Tibial nerve (tissue), 4 donors: ENCODE results near the gene SUSD4. TPM values are rescaled to one million over a fixed set of nuclear protein-coding genes. Genes with fewer than 3 reads are reported as not detected.
"Not testable (repeated sequence)": the region's sequence is repeated elsewhere in the genome, so short reads cannot be mapped to it uniquely, and the experiment has no call there.

Source experiments
- DNase-seq, 2 donors: peaks; one replicate each; pipeline ENCODE4 v3.0.0-alpha.2; 2019; ENCODE audit warnings: low spot score in 2 of 2
- H3K27ac ChIP-seq, 4 donors: fragments of 200-600 bp; sonication (generic) in 3 of 4; one replicate each; pipeline ENCODE4 v1.5.1; 2017 to 2019; ENCODE audit warnings: mild to moderate bottlenecking in 1 of 4
- H3K27me3 ChIP-seq, 2 donors: fragments of 200-600 bp; sonication (generic) in 1 of 2; one replicate each; pipeline versions ENCODE4 v1.5.1 to v1.6.0; 2017 to 2019
- H3K36me3 ChIP-seq, 3 donors: fragments of 200-600 bp; sonication (generic); one replicate each; pipeline ENCODE4 v1.5.1; 2018 to 2019
- H3K4me1 ChIP-seq, 4 donors: fragments of 200-600 bp; sonication (generic) in 3 of 4; one replicate each; pipeline ENCODE4 v1.5.1; 2017 to 2019
- H3K4me3 ChIP-seq, 4 donors: fragments of 200-600 bp; sonication (generic) in 3 of 4; one replicate each; pipeline ENCODE4 v1.5.1; 2017 to 2019; ENCODE audit warnings: mild to moderate bottlenecking in 1 of 4, moderate library complexity in 1 of 4
- H3K9me3 ChIP-seq, 4 donors: fragments of 200-600 bp; sonication (generic) in 3 of 4; one replicate each; pipeline ENCODE4 v1.5.1; 2017 to 2019
- EP300 ChIP-seq, 2 donors: sonication (generic); formaldehyde crosslinking; IDR thresholded peaks; one replicate each; pipeline ENCODE4 v1.6.1; 2017; ENCODE audit warnings: antibody characterized with exemption in 2 of 2, mild to moderate bottlenecking in 1 of 2
- POLR2A ChIP-seq, 2 donors: fragments of 450-650 bp; IDR thresholded peaks; one replicate each; pipeline ENCODE4 v1.6.1; 2017; ENCODE audit warnings: antibody characterized with exemption in 2 of 2, mild to moderate bottlenecking in 2 of 2, moderate library complexity in 2 of 2
- WGBS, 2 donors: methylation state at CpG; one replicate each; pipeline ENCODE4 v1.1.5; 2018; 5-methylcytosine and 5-hydroxymethylcytosine counted together
- total RNA-seq, 4 donors: library from RNA; depleted of rRNA; stranded (reverse); fragments of >200 nt; gene quantifications; one replicate each; pipeline ENCODE4 v1.1.0, GENCODE V29; 2016
- TF ChIP-seq, protein P1 (sequence below), 5 experiments: fragments of 200-600 bp in 3 of 5; fragments of 450-650 bp in 2 of 5; sonication (generic) in 3 of 5; IDR thresholded peaks; one replicate each; pipeline ENCODE4 v1.5.1; 2016 to 2019; ENCODE audit warnings: antibody characterized with exemption in 5 of 5, mild to moderate bottlenecking in 3 of 5, moderate library complexity in 2 of 5

Gene SUSD4
- total RNA-seq, 4 donors from 2014 or later: not detected

DNA sequence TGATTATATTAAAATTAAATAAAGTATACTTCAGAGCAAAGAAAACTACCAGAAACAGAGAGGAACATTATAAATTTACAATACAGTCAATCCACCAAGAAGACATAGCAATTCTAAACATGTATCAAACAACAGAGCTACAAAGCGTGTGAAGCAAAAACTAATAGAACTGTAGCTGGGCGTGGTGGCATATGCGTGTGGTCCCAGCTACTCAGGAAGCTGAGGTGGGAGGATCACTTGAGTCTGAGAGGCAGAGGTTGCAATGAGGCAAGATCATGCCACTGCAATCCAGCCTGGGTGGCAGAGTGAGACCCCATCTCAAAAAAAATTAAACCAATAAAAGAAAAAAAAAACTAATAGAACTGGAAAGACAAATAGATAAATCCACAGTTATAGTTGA lies 41.5 kb upstream of the SUSD4 start:
- H3K36me3 ChIP-seq: no peaks in the 10 kb centered on the region
- H3K27ac ChIP-seq: no peak overlapping the region
- WGBS, 2 donors: 87 to 93% methylated on average over 3 of the region's 3 CpGs
- TF ChIP-seq EP300 (IDR thresholded peaks at IDR 0.05) (no peak), POLR2A (IDR thresholded peaks at IDR 0.05) (no peak)
- TF ChIP-seq, protein P1, sequence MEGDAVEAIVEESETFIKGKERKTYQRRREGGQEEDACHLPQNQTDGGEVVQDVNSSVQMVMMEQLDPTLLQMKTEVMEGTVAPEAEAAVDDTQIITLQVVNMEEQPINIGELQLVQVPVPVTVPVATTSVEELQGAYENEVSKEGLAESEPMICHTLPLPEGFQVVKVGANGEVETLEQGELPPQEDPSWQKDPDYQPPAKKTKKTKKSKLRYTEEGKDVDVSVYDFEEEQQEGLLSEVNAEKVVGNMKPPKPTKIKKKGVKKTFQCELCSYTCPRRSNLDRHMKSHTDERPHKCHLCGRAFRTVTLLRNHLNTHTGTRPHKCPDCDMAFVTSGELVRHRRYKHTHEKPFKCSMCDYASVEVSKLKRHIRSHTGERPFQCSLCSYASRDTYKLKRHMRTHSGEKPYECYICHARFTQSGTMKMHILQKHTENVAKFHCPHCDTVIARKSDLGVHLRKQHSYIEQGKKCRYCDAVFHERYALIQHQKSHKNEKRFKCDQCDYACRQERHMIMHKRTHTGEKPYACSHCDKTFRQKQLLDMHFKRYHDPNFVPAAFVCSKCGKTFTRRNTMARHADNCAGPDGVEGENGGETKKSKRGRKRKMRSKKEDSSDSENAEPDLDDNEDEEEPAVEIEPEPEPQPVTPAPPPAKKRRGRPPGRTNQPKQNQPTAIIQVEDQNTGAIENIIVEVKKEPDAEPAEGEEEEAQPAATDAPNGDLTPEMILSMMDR (IDR thresholded peaks at IDR 0.05): no peak
- no peak overlapping the region for H3K4me3 ChIP-seq
- no peaks in the 10 kb centered on the region for H3K9me3 ChIP-seq
- H3K27me3 ChIP-seq: no peaks in the 10 kb centered on the region
- no peak for DNase-seq
- H3K4me1 ChIP-seq: no peaks in the 10 kb centered on the region

DNA sequence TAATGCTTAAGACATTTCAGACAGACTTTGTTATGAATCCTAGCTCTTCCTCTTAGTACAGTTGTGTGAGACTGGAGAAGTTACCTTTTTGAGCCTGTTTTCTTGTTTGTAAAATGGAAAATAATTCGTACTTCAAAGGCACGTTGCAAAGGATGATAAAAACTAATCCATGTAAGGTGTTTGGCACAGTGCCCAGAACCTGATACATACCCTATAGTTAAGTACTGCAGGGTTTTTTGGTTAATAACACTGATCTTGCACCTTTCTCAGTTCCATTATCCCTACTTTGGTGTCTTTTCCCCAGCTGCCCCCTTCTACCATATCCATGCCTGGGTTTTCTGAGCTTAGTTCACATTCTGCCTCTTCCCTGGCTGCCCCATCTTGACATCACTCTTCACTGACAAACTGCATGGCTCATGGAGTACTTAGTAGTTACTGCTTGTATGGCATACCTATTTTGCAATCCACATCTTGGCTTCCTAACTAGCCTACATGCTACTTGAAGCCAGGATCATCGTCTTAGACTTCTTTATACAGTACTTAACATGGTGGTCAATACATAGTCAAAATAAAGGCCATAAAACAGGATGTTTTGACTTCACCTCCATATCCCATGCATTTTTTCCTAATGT lies 39.3 kb upstream of the SUSD4 start:
- Histone ChIP-seq H3K27ac (no peak overlapping the region), H3K4me1 (no peaks in the 10 kb centered on the region), H3K27me3 (no peaks in the 10 kb centered on the region), H3K36me3 (no peaks in the 10 kb centered on the region), H3K9me3 (no peaks in the 10 kb centered on the region), H3K4me3 (no peak overlapping the region)
- WGBS, 2 donors: 82 to 85% methylated on average over 3 of the region's 3 CpGs
- TF ChIP-seq, protein P1 (IDR thresholded peaks at IDR 0.05): no peak
- TF ChIP-seq EP300 (IDR thresholded peaks at IDR 0.05): no peak
- no peak for TF ChIP-seq POLR2A (IDR thresholded peaks at IDR 0.05)
- no peak for DNase-seq

DNA sequence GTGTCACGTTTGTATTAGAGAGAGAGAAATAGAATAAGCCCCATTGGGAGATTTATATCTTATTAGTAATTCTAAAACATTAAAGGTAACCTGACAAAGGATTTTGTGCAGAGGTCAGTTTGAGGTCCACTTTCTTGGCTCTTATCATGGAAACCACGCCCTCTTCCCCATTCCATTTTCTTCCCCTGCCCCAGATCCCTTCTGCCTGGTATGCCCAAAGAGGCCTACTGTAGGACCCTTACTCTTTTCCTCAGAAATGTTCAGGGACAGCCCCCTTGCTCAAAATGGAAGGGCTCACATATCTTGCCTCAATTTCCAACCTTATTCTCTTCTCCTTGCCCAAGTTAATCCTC lies 38.8 kb upstream of the SUSD4 start:
- Histone ChIP-seq H3K4me1 (no peaks in the 10 kb centered on the region), H3K27ac (no peak overlapping the region), H3K9me3 (no peaks in the 10 kb centered on the region), H3K36me3 (no peaks in the 10 kb centered on the region), H3K27me3 (no peaks in the 10 kb centered on the region), H3K4me3 (no peak overlapping the region)
- no peak for DNase-seq
- WGBS, 2 donors: 58 to 71% methylated on average over 2 of the region's 2 CpGs
- TF ChIP-seq EP300 (IDR thresholded peaks at IDR 0.05): no peak
- no peak for TF ChIP-seq POLR2A (IDR thresholded peaks at IDR 0.05)
- TF ChIP-seq, protein P1 (IDR thresholded peaks at IDR 0.05): no peak

DNA sequence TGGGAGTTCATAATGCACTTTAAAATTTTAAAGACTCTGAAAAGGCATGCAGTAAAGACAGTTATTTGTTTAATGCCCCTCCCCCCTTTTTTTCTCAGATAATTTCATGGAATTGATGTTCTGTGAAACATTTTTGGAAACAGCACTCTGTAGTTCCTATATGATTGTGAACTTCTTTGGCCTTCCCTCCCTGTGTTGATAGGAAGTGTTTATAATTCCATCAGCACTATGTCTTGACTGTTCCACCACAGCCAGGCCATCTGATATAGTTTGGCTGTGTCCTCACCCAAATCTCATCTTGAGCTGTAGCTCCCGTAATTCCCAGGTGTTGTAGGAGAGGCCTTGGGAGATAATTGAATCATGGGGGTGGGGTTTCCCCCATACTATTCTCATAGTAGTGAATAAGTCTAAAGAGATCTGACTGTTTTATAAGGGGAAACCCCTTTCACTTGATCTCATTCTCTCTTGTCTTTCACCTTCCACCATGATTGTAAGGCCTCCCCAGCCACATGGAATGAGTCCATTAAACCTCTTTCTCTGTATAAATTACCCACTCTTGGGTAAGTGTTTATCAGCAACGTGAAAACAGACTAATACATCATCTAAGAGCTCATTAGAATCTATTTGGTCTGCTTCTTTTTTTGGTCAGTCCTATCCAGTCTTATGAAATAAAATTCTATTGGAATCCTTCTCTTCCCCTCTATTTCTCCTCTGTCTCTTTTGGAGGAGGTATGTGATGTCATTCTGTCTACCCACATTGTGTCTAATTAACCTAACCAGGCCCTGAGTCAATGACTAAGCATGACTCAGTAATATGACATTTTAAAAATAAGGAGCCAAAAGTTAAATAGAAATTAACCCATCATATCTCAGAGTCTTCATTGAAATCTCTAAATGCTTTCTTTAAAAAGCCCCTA lies 38.2 kb upstream of the SUSD4 start:
- no peak overlapping the region for H3K4me3 ChIP-seq
- 73 to 77% methylated on average over 2 of the region's 2 CpGs for WGBS, 2 donors
- H3K9me3 ChIP-seq: no peaks in the 10 kb centered on the region
- DNase-seq: no peak
- no peaks in the 10 kb centered on the region for H3K4me1 ChIP-seq
- H3K27me3 ChIP-seq: no peaks in the 10 kb centered on the region
- TF ChIP-seq, protein P1 (IDR thresholded peaks at IDR 0.05): no peak
- no peak for TF ChIP-seq POLR2A (IDR thresholded peaks at IDR 0.05)
- no peak for TF ChIP-seq EP300 (IDR thresholded peaks at IDR 0.05)
- no peak overlapping the region for H3K27ac ChIP-seq
- no peaks in the 10 kb centered on the region for H3K36me3 ChIP-seq

DNA sequence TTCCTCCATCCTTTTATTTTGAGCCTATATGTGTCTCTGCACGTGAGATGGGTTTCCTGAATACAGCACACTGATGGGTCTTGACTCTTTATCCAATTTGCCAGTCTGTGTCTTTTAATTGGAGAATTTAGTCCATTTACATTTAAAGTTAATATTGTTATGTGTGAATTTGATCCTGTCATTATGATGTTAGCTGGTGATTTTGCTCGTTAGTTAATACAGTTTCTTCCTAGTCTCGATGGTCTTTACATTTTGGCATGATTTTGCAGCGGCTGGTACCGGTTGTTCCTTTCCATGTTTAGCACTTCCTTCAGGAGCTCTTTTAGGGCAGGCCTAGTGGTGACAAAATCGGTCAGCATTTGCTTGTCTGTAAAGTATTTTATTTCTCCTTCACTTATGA lies 35.4 kb upstream of the SUSD4 start:
- H3K4me3 ChIP-seq, H3K4me1 ChIP-seq, H3K9me3 ChIP-seq, H3K27me3 ChIP-seq, DNase-seq, H3K36me3 ChIP-seq, H3K27ac ChIP-seq: not testable (repeated sequence)
- WGBS, 2 donors: 90 to 95% methylated on average over 2 to 5 of the region's 6 CpGs
